Cerebellar nuclear complex (tissue), 1 donor: ENCODE measurements around the gene AUTS2.

Experiments used
- DNase-seq, 2 experiments: peaks; one replicate each; lab custom pipeline; 2025; lab: John Stamatoyannopoulos, UW

Gene AUTS2

GRCh38 chr7:69656890-69657289 lies 58.6 kb downstream of the AUTS2 start:
- no peak for DNase-seq

GRCh38 chr7:69657331-69657730 lies 59.1 kb downstream of the AUTS2 start:
- DNase-seq, result no peak

GRCh38 chr7:69657985-69658384 lies 59.7 kb downstream of the AUTS2 start:
- DNase-seq, result no peak

GRCh38 chr7:69659983-69660382 lies 61.7 kb downstream of the AUTS2 start:
- DNase-seq, result peak in 1 of 2 experiments; percentile 4

DNA sequence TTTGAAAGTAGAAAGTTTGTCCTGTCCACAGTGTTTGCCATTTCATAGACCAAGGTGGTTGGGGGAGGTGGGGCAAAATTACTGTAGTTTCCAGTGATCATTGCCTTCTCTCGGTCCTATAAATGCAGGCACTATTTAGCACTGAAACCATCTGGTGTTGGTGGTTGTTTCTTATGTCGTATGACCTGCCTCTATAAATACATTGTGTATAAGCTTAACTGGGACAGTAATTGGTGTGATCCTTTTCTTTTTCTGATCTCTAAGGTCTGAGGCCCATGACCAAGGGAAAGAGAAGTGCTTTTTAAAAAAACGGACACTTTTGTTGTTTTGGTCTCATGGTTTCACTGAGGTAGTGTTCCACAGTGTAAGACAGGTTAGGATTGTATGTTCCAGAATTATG lies 63.1 kb downstream of the AUTS2 start:
- DNase-seq, result no peak

GRCh38 chr7:69663911-69664832 lies 65.9 kb downstream of the AUTS2 start:
- no peak for DNase-seq

DNA sequence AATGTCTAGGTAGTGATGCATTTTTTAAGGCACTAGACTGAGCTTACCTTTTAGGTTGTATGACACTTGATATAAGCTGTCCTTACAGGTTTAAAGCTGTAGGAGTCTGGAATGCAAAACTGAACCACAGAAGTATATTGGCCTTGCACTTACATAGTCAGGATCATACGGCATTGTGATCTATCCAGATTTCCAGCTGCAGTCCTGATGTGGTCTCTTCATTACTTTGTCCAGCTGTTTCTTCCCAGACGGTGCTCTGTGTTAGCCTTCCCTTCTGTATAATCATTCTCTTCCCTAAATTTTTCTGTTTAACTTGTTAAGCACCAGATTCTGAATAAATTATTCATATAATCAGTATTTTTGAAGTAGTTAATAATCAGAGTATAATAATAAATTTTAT lies 67.1 kb downstream of the AUTS2 start:
- no peak for DNase-seq

DNA sequence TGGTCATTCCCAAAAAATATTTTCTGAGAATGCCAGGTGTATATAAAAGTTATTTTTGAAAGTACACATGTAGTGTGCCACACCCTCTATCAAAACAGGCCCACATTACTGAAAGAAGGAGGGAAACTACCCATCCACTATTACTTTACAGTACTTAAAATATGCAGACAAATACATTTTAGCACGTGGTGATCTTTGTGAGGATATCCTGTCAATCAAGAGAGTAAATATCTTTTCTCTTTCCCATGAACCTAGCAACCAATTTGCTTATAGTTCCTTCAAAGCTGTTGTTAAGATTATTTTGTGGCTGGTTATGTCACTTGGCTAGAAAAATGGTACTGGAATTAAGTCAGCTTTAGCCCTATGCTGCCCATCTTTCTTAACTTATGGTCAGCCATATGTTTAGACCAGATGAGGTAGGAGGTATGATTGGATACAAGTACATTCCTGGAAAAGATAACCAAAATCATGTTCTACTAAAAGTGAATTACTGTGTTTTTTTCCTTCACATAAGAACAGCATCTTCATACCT lies 70.1 kb downstream of the AUTS2 start:
- no peak for DNase-seq

DNA sequence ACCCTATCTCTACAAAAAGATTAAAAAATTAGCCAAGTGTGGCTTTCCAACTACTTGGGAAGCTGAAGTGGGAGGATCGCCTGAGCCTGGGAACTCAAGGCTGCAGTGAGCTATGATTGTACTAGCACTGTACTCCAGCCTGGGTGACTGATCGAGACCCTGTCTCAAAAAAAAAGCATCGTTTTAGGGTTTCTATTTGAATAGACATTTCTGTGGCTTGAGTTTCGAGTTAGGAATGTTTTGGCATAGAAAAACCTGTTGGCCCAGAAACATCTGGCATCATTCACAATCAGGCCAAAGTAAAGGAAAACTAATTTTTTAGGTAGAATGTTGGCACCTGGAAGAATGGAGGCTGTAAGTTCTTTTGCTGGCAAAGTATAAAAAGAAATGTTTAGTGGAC lies 72.4 kb downstream of the AUTS2 start:
- DNase-seq, result no peak

- no peak for DNase-seq
Observed at GRCh38 chr7:69673074-69673473, 74.8 kb downstream of the AUTS2 start.

GRCh38 chr7:69674701-69675182 lies 76.5 kb downstream of the AUTS2 start:
- DNase-seq, result no peak

- DNase-seq, result no peak
Observed at GRCh38 chr7:69676247-69676646, 78.0 kb downstream of the AUTS2 start.

GRCh38 chr7:69677054-69677852 lies 79.0 kb downstream of the AUTS2 start:
- DNase-seq, result no peak

- DNase-seq, result no peak
Observed at GRCh38 chr7:69677881-69678493, 79.7 kb downstream of the AUTS2 start.

DNA sequence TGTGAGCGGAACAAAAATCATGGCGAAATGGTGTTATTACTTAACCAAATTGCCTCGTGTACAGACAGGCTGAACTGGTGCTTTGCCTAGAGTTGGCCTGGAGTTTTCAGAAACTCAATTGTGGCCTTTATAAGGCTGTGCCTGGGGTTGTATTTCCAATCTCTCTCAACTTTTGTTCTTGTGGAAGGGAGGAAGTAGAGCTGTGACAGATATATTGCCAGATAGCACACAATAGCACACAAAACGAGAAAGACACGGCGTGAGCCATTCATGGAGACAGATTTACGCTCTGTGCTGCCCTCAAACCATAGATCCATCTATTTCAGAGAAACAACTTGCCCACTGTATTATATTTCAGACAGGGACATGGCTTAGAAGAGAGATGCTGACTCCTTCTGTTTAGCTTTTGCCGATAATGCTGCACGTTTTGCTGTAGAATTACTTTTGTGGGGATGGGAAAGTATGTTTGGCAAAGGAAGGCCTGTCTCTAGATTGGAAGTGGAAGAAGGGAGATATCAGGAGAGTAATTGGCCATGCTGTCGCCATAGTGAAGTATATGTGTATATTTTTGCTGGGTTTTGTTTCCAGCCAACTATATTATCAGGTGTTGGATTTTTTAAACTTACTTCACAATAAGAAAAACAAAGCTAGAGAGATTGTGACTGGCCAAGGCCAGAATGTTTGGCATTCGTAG lies 80.4 kb downstream of the AUTS2 start:
- DNase-seq, result no peak

DNA sequence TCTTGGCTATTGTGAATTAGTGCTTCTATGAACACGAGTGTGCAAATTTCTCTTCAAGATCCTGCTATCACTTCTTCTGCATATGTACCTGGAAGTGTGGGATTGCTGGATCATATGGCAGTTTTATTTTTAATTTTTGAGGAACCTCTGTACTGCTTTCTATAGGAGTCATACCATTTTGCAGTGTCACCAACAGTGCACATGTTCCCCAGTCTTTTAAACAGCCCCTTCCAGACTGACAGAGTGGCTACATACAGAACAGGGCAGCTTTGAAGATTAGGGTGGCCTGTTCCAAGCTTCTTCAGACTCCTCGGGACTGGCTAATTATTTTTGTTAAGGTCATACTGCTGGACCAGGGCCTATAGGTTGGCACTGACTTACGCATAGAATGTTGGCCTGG lies 82.9 kb downstream of the AUTS2 start:
- no peak for DNase-seq

DNA sequence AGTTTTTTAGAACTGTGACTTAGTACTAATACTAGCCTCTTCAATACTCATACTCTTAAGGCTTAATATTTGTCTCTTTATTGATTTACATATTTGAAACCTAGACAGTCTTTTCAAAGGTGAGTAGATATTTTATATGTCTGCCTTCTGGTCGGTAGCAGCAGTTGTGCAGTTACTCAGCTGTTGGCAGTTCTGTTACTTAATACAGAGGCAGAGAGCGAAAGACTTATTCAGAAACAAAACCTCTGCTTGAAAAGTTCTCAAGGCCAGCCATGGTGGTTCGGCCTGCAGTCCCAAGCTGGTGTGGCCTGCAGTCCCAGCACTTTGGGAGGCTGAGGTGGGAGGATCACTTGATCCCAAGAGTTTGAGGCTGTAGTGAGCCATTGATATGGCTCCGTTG lies 84.2 kb downstream of the AUTS2 start:
- no peak for DNase-seq

DNA sequence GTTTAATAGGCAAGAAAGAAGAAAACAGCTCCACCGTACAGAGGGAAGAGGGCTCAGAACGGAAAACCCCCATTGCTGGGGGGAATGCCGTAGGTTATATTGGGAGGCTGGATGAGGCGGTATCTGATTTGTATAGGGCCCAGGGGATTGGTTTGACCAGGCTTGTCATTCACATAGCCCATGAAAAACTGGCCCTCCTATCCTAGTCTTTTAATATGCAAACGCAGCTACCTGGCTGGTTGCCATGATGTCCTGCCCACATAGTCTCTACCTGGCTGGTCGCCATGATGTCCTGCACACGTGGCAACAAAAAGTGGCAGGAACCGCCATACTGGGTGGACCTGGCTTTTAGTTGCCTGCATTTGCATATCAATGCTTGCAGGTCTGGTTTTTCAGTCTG lies 84.7 kb downstream of the AUTS2 start:
- DNase-seq, result no peak

DNA sequence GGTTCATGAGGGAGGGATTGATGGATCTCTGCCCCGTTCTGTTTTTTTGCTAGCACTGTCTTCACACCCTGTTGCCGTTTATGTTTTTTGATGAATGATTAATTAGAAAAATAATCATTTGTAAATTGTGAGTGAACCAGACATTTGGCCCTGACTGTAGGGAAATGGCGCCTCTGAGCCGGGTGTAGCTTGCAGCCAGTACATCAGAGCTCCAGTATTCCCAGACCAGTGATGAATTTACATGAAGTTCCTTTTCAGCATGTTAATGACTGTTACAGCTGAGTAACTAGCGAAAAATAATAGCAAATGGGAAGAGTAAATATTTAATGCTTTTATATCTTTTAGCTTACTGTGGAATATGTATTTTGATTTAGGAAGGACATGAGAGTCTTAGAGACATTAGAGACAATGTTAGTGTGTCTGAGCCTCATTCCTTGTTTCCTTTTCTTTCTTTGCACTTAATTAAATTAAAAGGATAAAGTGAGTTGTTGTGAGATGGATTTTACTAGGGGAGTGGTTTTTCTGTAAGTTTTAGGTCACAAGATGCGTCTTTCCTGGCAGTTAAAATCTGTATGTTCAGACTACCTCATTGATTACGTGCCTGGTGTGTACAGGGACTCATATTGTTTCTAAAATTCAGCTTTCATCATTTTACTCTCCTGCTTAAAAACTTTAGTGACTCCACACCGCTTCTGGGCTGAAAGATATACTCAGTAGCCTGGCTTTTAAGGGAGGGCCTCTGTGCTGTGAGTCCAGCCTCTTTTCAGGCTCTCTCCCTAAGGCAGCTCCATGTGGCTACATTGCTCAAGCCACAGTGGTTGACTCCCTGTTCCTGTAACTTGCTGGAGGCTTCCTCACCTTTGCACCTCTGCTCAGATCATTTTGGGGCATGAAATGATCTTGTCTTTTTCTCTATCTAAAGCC lies 86.4 kb downstream of the AUTS2 start:
- DNase-seq, result no peak

- no peak for DNase-seq
Observed at GRCh38 chr7:69685293-69685631, 87.0 kb downstream of the AUTS2 start.

GRCh38 chr7:69686366-69686765 lies 88.1 kb downstream of the AUTS2 start:
- no peak for DNase-seq
